A673 (cell line): ENCODE results near the gene PNLIPRP2. TPM values are rescaled to one million over a fixed set of nuclear protein-coding genes. Genes with fewer than 3 reads are reported as not detected.

Experiments used
- BruUV-seq: library from RNA; stranded (reverse); fragments of 400-500 nt; replicated peaks from 2 replicates; lab custom pipeline; 2021; lab: Mats Ljungman, UMichigan
- CTCF ChIA-PET: fragments of 300-600 bp; sonication (Branson Sonifier 250); formaldehyde crosslinking; loops from one replicate; lab custom pipeline; 2022; ENCODE audit warnings: antibody characterized with exemption; lab: Charles Lee
- POLR2A ChIA-PET: fragments of 300-600 bp; sonication (Branson Sonifier 250); formaldehyde crosslinking; loops from one replicate; lab custom pipeline; 2022; ENCODE audit warnings: antibody characterized with exemption; ENCODE audit not compliant: low non-redundant PET; lab: Charles Lee
- DNase-seq: peaks from one replicate; pipeline ENCODE4 v3.0.0-alpha.2; 2015; ENCODE audit warnings: low spot score
- H3K27ac ChIP-seq: fragments of 200-600 bp; sonication (generic); 2 replicates; pipeline ENCODE4 v1.5.1; 2016; ENCODE audit warnings: mixed run types, low read depth, mild to moderate bottlenecking, mixed read lengths, antibody characterized with exemption, low read length; ENCODE audit not compliant: poor library complexity, severe bottlenecking
- H3K27me3 ChIP-seq: fragments of 200-600 bp; sonication (generic); replicated peaks from 2 replicates; pipeline ENCODE4 v1.6.1; 2017; ENCODE audit warnings: mixed run types, low read depth, mild to moderate bottlenecking, mixed read lengths, antibody characterized with exemption, low read length; ENCODE audit not compliant: insufficient read depth, poor library complexity
- H3K36me3 ChIP-seq: fragments of 200-600 bp; sonication (generic); 2 replicates; pipeline ENCODE4 v1.6.1; 2016; ENCODE audit warnings: mixed run types, mild to moderate bottlenecking, mixed read lengths, antibody characterized with exemption, low read length; ENCODE audit not compliant: insufficient read depth, poor library complexity, severe bottlenecking
- H3K4me1 ChIP-seq: fragments of 200-600 bp; sonication (generic); 2 replicates; pipeline ENCODE4 v1.6.1; 2017; ENCODE audit warnings: mixed run types, mild to moderate bottlenecking, mixed read lengths, antibody characterized with exemption, low read length; ENCODE audit not compliant: insufficient read depth, poor library complexity, severe bottlenecking
- H3K4me3 ChIP-seq: fragments of 200-600 bp; sonication (generic); 2 replicates; pipeline ENCODE4 v1.5.1; 2016; ENCODE audit warnings: low read depth, mixed run types, mild to moderate bottlenecking, mixed read lengths, low read length; ENCODE audit not compliant: poor library complexity, severe bottlenecking
- H3K9me3 ChIP-seq: fragments of 200-600 bp; sonication (generic); 2 replicates; pipeline ENCODE4 v1.6.1; 2016; ENCODE audit warnings: mixed run types, low read depth, mild to moderate bottlenecking, mixed read lengths, antibody characterized with exemption, low read length; ENCODE audit not compliant: poor library complexity, severe bottlenecking
- EZH2 ChIP-seq: fragments of 200-600 bp; sonication (generic); IDR thresholded peaks from 2 replicates; pipeline ENCODE4 v1.6.1; 2017; ENCODE audit warnings: borderline replicate concordance, low read depth, mild to moderate bottlenecking, mixed read lengths, antibody characterized with exemption, low read length; ENCODE audit not compliant: poor library complexity, severe bottlenecking
- intact Hi-C: fragments of 100-400 bp; cut with micrococcal nuclease; formaldehyde crosslinking; loops from one replicate; pipeline ENCODE4 v1.10.0; 2022; ENCODE audit not compliant: unreplicated experiment
- total RNA-seq: library from RNA; stranded (reverse); gene quantifications from 2 replicates; pipeline ENCODE4 v1.2.3, GENCODE V29; 2021
- TF ChIP-seq, protein P1 (sequence below): fragments of 300-800, 200-600 bp; sonication (generic); conservative IDR thresholded peaks from 2 replicates; pipeline ENCODE4 v1.5.1; 2017; ENCODE audit warnings: low read depth, mild to moderate bottlenecking, antibody characterized with exemption, low read length, moderate library complexity, mixed read lengths

Gene PNLIPRP2
- total RNA-seq, 1 experiment from 2014 or later = not detected

DNA sequence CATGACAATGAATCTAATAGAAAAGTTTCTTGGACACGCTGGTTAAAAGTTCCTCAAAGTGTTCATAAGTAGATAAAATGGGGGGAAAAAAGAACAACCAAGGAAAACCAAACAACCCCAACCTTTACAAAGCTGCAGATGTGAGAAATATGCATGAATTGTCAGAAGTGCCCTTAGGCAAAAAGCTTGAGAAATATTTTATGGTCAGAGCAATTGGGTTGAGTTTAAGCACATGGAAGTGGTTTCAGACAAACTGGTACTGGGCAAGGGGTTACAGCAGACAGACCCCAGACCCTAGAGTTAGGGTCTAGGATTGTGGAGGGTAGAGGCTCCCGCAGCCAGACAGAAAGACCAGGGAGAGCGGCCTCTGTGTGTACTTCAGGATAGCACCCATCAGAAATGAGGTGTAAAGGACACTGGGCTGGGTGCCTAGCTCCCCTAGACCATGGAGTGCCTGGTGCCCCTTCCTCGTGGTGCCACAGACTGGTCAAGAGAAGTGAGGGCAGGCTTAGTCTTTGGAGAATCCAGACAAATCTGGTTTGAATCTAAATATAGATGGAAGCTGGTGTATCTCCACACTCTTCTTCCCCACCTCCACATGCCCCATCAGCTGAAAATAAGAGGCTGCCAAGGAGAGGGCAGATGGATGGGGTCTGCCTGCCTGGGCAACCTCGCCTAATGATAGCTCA, 37.3 kb downstream of the PNLIPRP2 start:
- intact Hi-C loops = no loop called here
- no peak overlapping the region for H3K4me3 ChIP-seq
- POLR2A ChIA-PET = no interaction called here
- BruUV-seq = no TSS peak
- H3K36me3 ChIP-seq = no peaks in the 10 kb centered on the region
- no peak overlapping the region for H3K27ac ChIP-seq
- DNase-seq = no peak
- H3K4me1 ChIP-seq = no peaks in the 10 kb centered on the region
- H3K9me3 ChIP-seq = no peaks in the 10 kb centered on the region
- H3K27me3 ChIP-seq = peaks cover 8% of the 10 kb centered on the region
- no peak for TF ChIP-seq EZH2
- CTCF ChIA-PET = no interaction called here

DNA sequence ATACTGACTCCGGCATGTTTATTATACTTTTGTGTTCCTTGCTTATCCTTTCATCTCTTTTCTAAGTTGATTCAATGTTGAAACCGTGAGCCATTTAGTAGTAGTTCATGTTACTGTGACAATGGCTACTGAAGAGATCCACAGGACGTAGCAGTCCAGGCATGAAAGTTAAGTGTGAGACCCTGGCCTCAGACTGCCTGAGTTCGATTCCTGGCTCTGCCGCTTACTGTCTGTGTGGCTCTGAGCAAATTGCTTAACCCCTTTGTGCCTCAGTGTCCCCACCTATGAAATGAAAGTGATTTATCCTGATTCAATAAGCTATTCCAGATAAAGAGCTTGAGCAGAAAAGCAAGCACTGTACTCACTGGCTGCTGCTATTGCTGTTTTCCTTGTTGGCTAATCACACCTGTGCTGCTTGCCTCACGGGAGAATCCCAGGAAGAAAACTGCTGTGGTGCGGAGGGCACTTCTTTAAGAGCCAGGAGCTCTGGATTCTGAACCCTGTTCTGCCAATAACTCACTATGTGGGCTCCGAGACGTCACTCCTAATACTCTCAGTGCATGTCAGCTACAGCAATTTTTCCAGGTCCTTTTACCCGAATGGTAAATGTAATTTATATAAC, 38.4 kb downstream of the PNLIPRP2 start:
- no TSS peak for BruUV-seq
- ChIA-PET CTCF (no interaction called here), POLR2A (no interaction called here)
- H3K27ac ChIP-seq = no peak overlapping the region
- no peaks in the 10 kb centered on the region for H3K9me3 ChIP-seq
- intact Hi-C loops = no loop called here
- H3K27me3 ChIP-seq = peaks cover 4% of the 10 kb centered on the region
- H3K4me1 ChIP-seq = no peaks in the 10 kb centered on the region
- no peak for TF ChIP-seq EZH2
- TF ChIP-seq, protein P1, sequence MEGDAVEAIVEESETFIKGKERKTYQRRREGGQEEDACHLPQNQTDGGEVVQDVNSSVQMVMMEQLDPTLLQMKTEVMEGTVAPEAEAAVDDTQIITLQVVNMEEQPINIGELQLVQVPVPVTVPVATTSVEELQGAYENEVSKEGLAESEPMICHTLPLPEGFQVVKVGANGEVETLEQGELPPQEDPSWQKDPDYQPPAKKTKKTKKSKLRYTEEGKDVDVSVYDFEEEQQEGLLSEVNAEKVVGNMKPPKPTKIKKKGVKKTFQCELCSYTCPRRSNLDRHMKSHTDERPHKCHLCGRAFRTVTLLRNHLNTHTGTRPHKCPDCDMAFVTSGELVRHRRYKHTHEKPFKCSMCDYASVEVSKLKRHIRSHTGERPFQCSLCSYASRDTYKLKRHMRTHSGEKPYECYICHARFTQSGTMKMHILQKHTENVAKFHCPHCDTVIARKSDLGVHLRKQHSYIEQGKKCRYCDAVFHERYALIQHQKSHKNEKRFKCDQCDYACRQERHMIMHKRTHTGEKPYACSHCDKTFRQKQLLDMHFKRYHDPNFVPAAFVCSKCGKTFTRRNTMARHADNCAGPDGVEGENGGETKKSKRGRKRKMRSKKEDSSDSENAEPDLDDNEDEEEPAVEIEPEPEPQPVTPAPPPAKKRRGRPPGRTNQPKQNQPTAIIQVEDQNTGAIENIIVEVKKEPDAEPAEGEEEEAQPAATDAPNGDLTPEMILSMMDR = no peak
- H3K4me3 ChIP-seq = no peak overlapping the region
- H3K36me3 ChIP-seq = no peaks in the 10 kb centered on the region
- no peak for DNase-seq

DNA sequence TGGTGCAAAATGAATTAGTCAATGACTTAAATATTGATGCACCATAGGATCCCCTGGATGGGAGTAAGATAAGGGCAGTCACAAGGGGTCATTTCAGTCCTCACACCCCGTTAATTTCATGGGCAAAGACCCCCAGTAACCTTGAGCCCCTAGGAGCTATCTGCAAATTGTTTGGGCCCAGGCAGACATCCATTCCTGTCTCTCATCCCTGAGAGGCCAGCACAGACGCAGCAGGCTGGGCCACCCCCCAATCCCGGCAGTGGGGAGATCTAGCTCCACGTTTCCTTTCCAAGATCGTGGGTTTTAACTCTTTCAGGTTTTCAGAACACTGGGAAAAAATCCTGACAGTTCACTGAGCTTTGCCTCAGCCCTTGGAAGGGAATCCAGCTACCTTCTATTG, 40.1 kb downstream of the PNLIPRP2 start:
- no peaks in the 10 kb centered on the region for H3K9me3 ChIP-seq
- no peaks in the 10 kb centered on the region for H3K36me3 ChIP-seq
- TF ChIP-seq EZH2 = no peak
- TF ChIP-seq, protein P1 = no peak
- CTCF ChIA-PET = no interaction called here
- H3K27me3 ChIP-seq = peaks cover 7% of the 10 kb centered on the region
- intact Hi-C loops = no loop called here
- POLR2A ChIA-PET = interaction anchor here (0.7 kb wide), 1 partner anchor 148 kb away, joined by 4 read pairs; no protein-coding TSS in a partner anchor
- H3K4me3 ChIP-seq = no peak overlapping the region
- BruUV-seq = no TSS peak
- no peak for DNase-seq
- no peaks in the 10 kb centered on the region for H3K4me1 ChIP-seq
- no peak overlapping the region for H3K27ac ChIP-seq
